ENCODE data around the gene B4GALNT4. TPM values are rescaled to one million over a fixed set of nuclear protein-coding genes. Genes with fewer than 3 reads are reported as not detected.
A peak's percentile ranks its signal among the peaks of the same experiment; 100 is the strongest.

B4GALNT4 gene
- total RNA-seq, 1 donor, result 2.2 TPM

DNA sequence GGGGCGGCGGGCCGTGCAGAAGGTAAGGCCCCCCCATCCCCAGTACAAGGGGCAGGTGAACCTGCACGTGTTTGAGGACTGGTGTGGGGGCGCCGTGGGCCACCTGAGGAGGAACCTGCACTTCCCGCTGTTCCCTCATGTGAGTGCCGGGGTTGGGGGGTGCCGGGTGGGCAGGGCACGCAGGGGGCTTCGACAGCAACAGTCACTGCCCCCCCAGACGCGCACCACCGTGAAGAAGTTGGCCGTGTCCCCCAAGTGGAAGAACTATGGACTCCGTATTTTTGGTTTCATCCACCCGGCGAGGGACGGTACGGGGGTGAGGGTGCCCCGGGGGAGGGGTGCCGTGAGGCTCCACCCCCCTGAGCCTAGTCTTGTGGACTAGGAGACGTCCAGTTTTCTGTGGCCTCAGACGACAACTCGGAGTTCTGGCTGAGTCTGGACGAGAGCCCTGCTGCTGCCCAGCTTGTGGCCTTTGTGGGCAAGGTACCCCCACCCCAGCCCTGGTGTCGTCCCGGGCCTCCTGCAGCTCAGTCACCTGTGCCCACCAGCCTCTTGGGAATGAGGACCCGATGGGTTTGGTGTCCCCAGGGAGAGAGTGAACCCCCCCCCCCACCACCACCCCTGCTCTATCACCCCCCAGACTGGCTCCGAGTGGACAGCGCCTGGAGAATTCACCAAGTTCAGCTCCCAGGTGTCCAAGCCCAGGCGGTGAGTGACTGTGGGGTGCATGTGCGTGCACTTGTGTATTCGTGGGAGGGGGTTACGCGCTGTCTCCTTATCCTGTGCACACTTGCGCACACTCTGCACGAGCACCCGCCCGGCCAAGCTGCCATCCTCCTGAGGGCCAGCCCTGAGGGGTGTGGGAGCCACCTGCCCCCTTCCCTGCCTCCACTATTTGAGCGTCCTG lies 3.8 kb downstream of the B4GALNT4 start:
- H3K36me3 ChIP-seq (ENCODE audit: insufficient read depth, low read length), result no peaks in the 10 kb centered on the region
- H4K20me1 ChIP-seq (ENCODE audit: insufficient read depth, low read length), result no peaks in the 10 kb centered on the region
- H3K4me2 ChIP-seq (ENCODE audit: insufficient read depth, low read length), result no peak overlapping the region
- no peak overlapping the region for H2AFZ ChIP-seq (ENCODE audit: low read length)
- DNase-seq (ENCODE audit: insufficient read length, low spot score, missing footprints), result peak; percentile 77
- no peak overlapping the region for H3K27ac ChIP-seq (ENCODE audit: low read depth, low read length)
- no peaks in the 10 kb centered on the region for H3K4me1 ChIP-seq (ENCODE audit: insufficient read depth, low read length)
- H3K4me3 ChIP-seq (ENCODE audit: insufficient read depth, low read length), result no peak overlapping the region
- no peak for TF ChIP-seq CTCF (IDR thresholded peaks at IDR 0.05; ENCODE audit: extremely low read depth, low read depth, low read length)
- no peaks in the 10 kb centered on the region for H3K79me2 ChIP-seq (ENCODE audit: insufficient read depth, low read length)
- H3K9me3 ChIP-seq (ENCODE audit: low read depth, low read length), result no peaks in the 10 kb centered on the region
- H3K27me3 ChIP-seq (ENCODE audit: insufficient read depth, low read length), result peaks cover 20% of the 10 kb centered on the region

GRCh38 chr11:373716-374551 lies 4.6 kb downstream of the B4GALNT4 start:
- peak; percentile 82 for DNase-seq (ENCODE audit: insufficient read length, low spot score, missing footprints)

GRCh38 chr11:375065-376025 lies 6.0 kb downstream of the B4GALNT4 start:
- no peaks in the 10 kb centered on the region for H4K20me1 ChIP-seq (ENCODE audit: insufficient read depth, low read length)
- H3K27ac ChIP-seq (ENCODE audit: low read depth, low read length), result no peak overlapping the region
- no peaks in the 10 kb centered on the region for H3K79me2 ChIP-seq (ENCODE audit: insufficient read depth, low read length)
- H2AFZ ChIP-seq (ENCODE audit: low read length), result no peak overlapping the region
- H3K36me3 ChIP-seq (ENCODE audit: insufficient read depth, low read length), result no peaks in the 10 kb centered on the region
- no peak overlapping the region for H3K4me2 ChIP-seq (ENCODE audit: insufficient read depth, low read length)
- peaks cover 9% of the 10 kb centered on the region for H3K27me3 ChIP-seq (ENCODE audit: insufficient read depth, low read length)
- no peaks in the 10 kb centered on the region for H3K4me1 ChIP-seq (ENCODE audit: insufficient read depth, low read length)
- no peak for TF ChIP-seq CTCF (IDR thresholded peaks at IDR 0.05; ENCODE audit: extremely low read depth, low read depth, low read length)
- peak; percentile 80 for DNase-seq (ENCODE audit: insufficient read length, low spot score, missing footprints)
- H3K9me3 ChIP-seq (ENCODE audit: low read depth, low read length), result no peaks in the 10 kb centered on the region
- H3K4me3 ChIP-seq (ENCODE audit: insufficient read depth, low read length), result no peak overlapping the region

More at GRCh38 chr11:373716-374551, 4.6 kb downstream of the B4GALNT4 start:
- Histone ChIP-seq H3K36me3 (ENCODE audit: insufficient read depth, low read length) (no peaks in the 10 kb centered on the region), H4K20me1 (ENCODE audit: insufficient read depth, low read length) (no peaks in the 10 kb centered on the region), H3K4me1 (ENCODE audit: insufficient read depth, low read length) (no peaks in the 10 kb centered on the region), H3K4me2 (ENCODE audit: insufficient read depth, low read length) (no peak overlapping the region), H3K27me3 (ENCODE audit: insufficient read depth, low read length) (peaks cover 14% of the 10 kb centered on the region), H3K4me3 (ENCODE audit: insufficient read depth, low read length) (no peak overlapping the region), H3K79me2 (ENCODE audit: insufficient read depth, low read length) (no peaks in the 10 kb centered on the region), H2AFZ (ENCODE audit: low read length) (no peak overlapping the region), H3K9me3 (ENCODE audit: low read depth, low read length) (no peaks in the 10 kb centered on the region), H3K27ac (ENCODE audit: low read depth, low read length) (no peak overlapping the region)
- TF ChIP-seq CTCF (IDR thresholded peaks at IDR 0.05; ENCODE audit: extremely low read depth, low read depth, low read length), result no peak
